Measurements from ENCODE around the gene HOTAIR.

The HOTAIR gene

GRCh38 chr12:54011665-54012532 lies 37.1 kb upstream of the HOTAIR start:
- no peak for DNase-seq (ENCODE audit: low spot score)

GRCh38 chr12:54010972-54011664 lies 36.4 kb upstream of the HOTAIR start:
- DNase-seq (ENCODE audit: low spot score): no peak

- DNase-seq (ENCODE audit: low spot score): no peak
Observed at GRCh38 chr12:54010053-54010971, 35.6 kb upstream of the HOTAIR start.

- no peak for DNase-seq (ENCODE audit: low spot score)
Observed at GRCh38 chr12:54009171-54010052, 34.7 kb upstream of the HOTAIR start.

GRCh38 chr12:54008260-54008552 lies 33.5 kb upstream of the HOTAIR start:
- DNase-seq (ENCODE audit: low spot score): no peak

GRCh38 chr12:54007538-54008259 lies 32.9 kb upstream of the HOTAIR start:
- no peak for DNase-seq (ENCODE audit: low spot score)

GRCh38 chr12:54006559-54007220 lies 31.9 kb upstream of the HOTAIR start:
- no peak for DNase-seq (ENCODE audit: low spot score)

- peak; percentile 80 for DNase-seq (ENCODE audit: low spot score)
Observed at GRCh38 chr12:54005853-54006558, 31.3 kb upstream of the HOTAIR start.

- no peak for DNase-seq (ENCODE audit: low spot score)
Observed at GRCh38 chr12:54005531-54005852, 30.7 kb upstream of the HOTAIR start.

GRCh38 chr12:54004841-54005530 lies 30.2 kb upstream of the HOTAIR start:
- no peak for DNase-seq (ENCODE audit: low spot score)

GRCh38 chr12:54004063-54004840 lies 29.5 kb upstream of the HOTAIR start:
- no peak for DNase-seq (ENCODE audit: low spot score)

GRCh38 chr12:54003625-54004024 lies 28.9 kb upstream of the HOTAIR start:
- no peak for DNase-seq (ENCODE audit: low spot score)

- DNase-seq (ENCODE audit: low spot score): no peak
Observed at GRCh38 chr12:54002915-54003389, 28.2 kb upstream of the HOTAIR start.

- DNase-seq (ENCODE audit: low spot score): no peak
Observed at GRCh38 chr12:54002278-54002914, 27.6 kb upstream of the HOTAIR start.

GRCh38 chr12:54001283-54002187 lies 26.8 kb upstream of the HOTAIR start:
- DNase-seq (ENCODE audit: low spot score): no peak

Data from putamen (tissue), 1 donor.